LNCaP clone FGC (cell line): ENCODE measurements around the gene PRELID1.

ENCODE experiments used
- DNase-seq: peaks from one replicate; pipeline ENCODE4 v3.0.0-alpha.2; 2011; ENCODE audit warnings: low read depth
- H3K4me3 ChIP-seq: 2 replicates; pipeline ENCODE4 v1.5.1; 2011; ENCODE audit warnings: mild to moderate bottlenecking, low read depth, low read length, control low read depth
- CTCF ChIP-seq: IDR thresholded peaks from 2 replicates; pipeline ENCODE4 v1.5.1; 2012; ENCODE audit warnings: mild to moderate bottlenecking; ENCODE audit not compliant: control insufficient read depth, insufficient read depth; ENCODE audit errors: extremely low read depth

PRELID1 gene

GRCh38 chr5:177309351-177310191 lies 6.0 kb downstream of the PRELID1 start:
- H3K4me3 ChIP-seq, result no peak overlapping the region; the same call in 1 of the 2 replicates
- peak; percentile 73 for DNase-seq
- TF ChIP-seq CTCF, result peak; percentile 97

GRCh38 chr5:177310332-177310731 lies 6.7 kb downstream of the PRELID1 start:
- TF ChIP-seq CTCF, result no peak
- H3K4me3 ChIP-seq, result peak overlapping the region; percentile 75
- no peak for DNase-seq

GRCh38 chr5:177310757-177311391 lies 7.3 kb downstream of the PRELID1 start:
- peak overlapping the region; percentile 75 for H3K4me3 ChIP-seq
- TF ChIP-seq CTCF, result no peak
- no peak for DNase-seq

GRCh38 chr5:177311392-177311722 lies 7.8 kb downstream of the PRELID1 start:
- TF ChIP-seq CTCF, result no peak
- H3K4me3 ChIP-seq, result peak overlapping the region; percentile 75
- DNase-seq, result no peak

GRCh38 chr5:177311723-177312648 lies 8.4 kb downstream of the PRELID1 start, which contains the start of gene MXD3:
Gene MXD3 (minus strand): TSS chr5:177311898. CDS start chr5:177311830, 68 bp downstream.
- DNase-seq, result peak; percentile 79
- TF ChIP-seq CTCF, result no peak

GRCh38 chr5:177312649-177313181 lies 9.1 kb downstream of the PRELID1 start:
- DNase-seq, result no peak
- no peak for TF ChIP-seq CTCF
- H3K4me3 ChIP-seq, result peak overlapping the region; percentile 75

More at GRCh38 chr5:177311723-177312648, 8.4 kb downstream of the PRELID1 start, which contains the start of gene MXD3:
- peak within 1 kb of the TSS; percentile 75 for H3K4me3 ChIP-seq
